WI38 (cell line): ENCODE results near the gene PRSS50.
A peak's percentile ranks its signal among the peaks of the same experiment; 100 is the strongest.

Experiments
- H3K4me3 ChIP-seq: 2 replicates; pipeline ENCODE4 v1.5.1; 2011; ENCODE audit warnings: low read depth, mild to moderate bottlenecking, control low read depth, low read length
- TF ChIP-seq, protein P1 (sequence below): IDR thresholded peaks from 2 replicates; pipeline ENCODE4 v1.5.1; 2012; ENCODE audit warnings: low read depth, mild to moderate bottlenecking, control low read depth, low read length

Gene PRSS50

DNA sequence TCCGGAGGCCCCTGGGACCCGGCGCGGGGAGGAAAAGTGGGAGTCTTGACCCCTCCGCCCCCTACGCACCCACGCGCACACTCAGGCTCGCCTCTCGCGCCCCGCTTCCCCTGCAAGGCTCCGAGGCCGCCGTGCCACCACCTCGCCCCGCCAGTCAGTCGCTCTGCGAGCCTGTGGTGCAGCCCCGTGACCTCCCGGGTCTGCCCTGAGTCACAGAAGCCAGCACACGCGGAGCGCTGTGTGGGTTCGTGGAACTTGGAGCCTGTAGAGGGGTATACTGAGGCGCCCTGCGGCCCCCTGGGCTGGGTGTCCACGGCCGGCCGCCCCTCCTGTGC lies 23.8 kb downstream of the PRSS50 start:
- TF ChIP-seq, protein P1, sequence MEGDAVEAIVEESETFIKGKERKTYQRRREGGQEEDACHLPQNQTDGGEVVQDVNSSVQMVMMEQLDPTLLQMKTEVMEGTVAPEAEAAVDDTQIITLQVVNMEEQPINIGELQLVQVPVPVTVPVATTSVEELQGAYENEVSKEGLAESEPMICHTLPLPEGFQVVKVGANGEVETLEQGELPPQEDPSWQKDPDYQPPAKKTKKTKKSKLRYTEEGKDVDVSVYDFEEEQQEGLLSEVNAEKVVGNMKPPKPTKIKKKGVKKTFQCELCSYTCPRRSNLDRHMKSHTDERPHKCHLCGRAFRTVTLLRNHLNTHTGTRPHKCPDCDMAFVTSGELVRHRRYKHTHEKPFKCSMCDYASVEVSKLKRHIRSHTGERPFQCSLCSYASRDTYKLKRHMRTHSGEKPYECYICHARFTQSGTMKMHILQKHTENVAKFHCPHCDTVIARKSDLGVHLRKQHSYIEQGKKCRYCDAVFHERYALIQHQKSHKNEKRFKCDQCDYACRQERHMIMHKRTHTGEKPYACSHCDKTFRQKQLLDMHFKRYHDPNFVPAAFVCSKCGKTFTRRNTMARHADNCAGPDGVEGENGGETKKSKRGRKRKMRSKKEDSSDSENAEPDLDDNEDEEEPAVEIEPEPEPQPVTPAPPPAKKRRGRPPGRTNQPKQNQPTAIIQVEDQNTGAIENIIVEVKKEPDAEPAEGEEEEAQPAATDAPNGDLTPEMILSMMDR = no peak

DNA sequence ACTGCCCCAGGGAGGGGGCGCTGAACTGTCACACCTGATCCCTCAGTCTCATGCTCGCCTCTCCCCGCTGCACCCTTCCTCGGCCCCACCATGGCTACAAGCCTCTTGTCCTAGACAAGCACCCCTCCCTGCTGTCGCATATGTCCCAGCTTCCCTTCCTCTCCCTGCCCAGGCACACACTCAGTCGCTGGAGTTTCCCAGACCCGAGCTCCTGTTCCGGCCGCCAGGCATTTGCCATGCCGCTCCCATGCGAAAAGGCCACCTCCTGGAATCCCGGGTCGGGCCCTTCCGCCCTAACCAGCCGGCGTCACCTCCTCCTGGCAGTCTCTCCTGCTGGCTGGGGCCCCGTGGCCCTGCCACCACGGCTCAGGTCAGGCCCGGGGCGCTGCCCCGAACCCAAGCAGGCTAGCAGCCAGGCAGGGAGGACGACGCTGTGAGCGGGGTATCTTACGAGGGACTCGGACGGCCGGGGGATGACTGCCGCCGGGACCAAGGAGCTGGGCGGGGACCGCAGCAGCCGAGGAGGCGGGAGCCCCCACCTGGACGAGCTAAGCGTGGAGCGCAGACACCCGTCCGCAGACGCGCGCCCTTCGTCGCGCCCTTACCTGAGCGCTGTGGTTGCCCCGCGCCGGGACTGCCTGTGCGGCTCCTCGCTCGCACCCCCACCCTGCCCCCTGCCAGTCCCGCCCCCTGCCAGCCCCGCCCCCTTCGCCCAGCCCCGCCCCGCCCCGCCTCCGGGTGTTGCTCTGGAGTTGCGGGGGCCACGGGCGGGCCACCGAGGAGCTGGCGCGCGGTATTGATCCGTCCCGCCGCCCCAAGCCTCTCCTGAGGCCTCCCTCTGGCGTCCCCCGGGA lies 24.4 kb downstream of the PRSS50 start, which contains the start of gene ALS2CL:
Gene ALS2CL (minus strand): TSS at position 642 of the 854 bp plus-strand sequence. CDS start 4,239 bp downstream, outside the sequence.
- TF ChIP-seq, protein P1 = no peak
- peak within 1 kb of the TSS; percentile 56 for H3K4me3 ChIP-seq

More for the DNA sequence above, 23.8 kb downstream of the PRSS50 start:
- no peak overlapping the region for H3K4me3 ChIP-seq

DNA sequence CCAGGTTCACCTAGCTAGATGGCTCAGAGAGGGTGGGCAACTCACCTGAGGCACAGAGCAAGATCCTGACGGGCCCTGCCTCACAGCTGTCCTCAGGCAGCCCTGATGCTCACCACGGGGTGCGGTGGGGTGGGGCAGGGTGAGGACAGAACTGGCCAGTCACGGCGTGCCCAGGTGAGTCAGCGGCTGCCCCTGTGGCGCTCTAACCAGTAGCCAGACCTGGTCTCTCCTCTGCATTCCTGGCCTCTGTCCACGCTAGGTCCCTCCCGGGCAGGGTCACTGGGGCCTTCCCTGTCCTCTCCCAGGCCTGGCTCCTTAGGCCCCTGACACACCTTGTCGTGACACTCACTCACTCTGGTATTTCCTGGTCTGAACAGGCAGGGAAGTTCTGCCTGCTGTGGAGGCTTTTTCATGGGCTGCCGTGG lies 25.1 kb downstream of the PRSS50 start:
- H3K4me3 ChIP-seq = no peak overlapping the region
- TF ChIP-seq, protein P1 = no peak

DNA sequence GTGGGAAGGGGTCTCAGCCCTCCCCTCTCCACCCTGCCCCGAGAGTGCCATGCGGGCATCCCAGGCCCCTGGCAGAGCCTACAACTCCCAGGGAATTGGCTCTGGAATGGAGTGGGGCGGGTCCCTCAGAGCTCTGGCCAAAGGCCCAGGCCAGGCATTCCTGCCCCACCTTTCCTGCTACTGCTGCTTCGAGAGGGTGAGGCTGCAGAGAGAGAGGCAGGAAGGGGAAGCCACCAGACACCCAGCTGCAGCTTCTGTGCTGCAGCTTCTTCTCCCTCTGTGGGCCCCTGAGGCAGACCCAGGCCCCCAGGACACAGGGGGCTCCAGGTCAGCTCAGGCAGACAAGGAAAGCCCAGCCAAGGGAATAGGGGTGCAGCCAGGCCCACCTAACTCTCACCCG lies 26.9 kb downstream of the PRSS50 start:
- H3K4me3 ChIP-seq = no peak overlapping the region
- TF ChIP-seq, protein P1 = no peak

DNA sequence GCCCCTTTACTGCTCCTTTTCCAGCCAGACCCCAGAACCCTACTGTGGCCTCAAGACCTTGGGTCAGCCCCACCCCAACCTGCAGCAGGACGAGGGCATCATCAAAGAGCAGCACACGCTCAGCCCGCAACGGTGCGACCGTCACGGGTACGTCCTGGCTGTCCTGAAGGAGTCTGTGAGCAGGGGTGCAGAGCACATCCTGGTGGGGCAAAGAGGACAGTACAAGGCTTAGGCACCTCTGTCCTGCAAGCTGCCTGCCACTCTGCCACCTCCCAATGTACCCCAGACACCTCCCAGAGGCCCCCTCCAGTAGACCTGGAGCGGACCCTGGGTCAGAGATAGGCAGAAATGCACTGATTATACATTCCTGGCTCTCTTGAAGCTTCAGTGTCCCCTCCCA lies 32.2 kb downstream of the PRSS50 start:
- no peak overlapping the region for H3K4me3 ChIP-seq
- TF ChIP-seq, protein P1 = no peak

DNA sequence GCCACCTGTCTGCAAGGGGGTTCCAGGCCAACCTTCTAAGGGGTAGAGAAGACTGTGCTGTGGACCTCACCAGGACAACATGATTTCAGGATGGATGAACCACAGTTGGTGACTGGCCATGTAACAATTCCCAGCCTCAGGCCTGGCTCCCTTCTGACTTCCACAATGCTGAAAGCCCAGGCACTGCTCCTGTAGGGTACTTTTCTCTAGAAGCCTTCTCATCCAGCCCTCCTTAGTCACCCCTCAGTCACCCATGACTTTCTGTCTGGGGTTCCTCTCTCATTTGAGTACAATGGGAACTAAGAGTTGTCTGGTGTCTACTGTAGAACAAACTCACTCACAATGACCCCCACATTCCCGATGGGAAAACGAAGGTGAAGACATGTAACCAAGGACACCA lies 32.8 kb downstream of the PRSS50 start:
- TF ChIP-seq, protein P1 = no peak
- H3K4me3 ChIP-seq = no peak overlapping the region

DNA sequence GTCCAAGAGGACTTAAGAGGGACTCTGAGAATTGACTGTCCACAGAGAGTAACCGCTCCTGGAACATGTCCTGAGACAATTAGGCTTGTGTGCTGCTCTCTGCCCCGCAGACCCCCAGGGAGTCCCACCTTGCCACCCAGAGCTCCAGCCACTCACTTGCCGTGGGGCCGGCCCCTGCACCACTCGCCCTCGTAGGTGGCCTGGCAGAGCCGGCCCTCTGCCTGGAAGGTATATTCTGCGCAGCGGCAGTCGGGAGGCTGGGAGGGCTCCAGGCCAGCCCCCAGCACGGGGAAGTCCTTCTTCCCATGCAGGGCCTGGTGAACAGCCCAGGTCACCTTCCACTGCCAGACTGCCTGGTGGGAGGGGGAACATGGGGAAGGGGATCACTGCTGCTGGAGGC lies 34.7 kb downstream of the PRSS50 start:
- TF ChIP-seq, protein P1 = no peak
- no peak overlapping the region for H3K4me3 ChIP-seq
